GM12801 (cell line): ENCODE results near the gene CDC20B.

ENCODE experiments used
- CTCF ChIP-seq: IDR thresholded peaks from one replicate; pipeline ENCODE4 v1.5.1; 2011; ENCODE audit warnings: control low read depth; ENCODE audit not compliant: insufficient read length; ENCODE audit errors: extremely low read depth

CDC20B gene

GRCh38 chr5:55104946-55105701 is 67.9 kb downstream of the CDC20B start:
- no peak for TF ChIP-seq CTCF

- TF ChIP-seq CTCF = no peak
Observed at GRCh38 chr5:55104036-55104772, 68.8 kb downstream of the CDC20B start.

- no peak for TF ChIP-seq CTCF
Observed at GRCh38 chr5:55102348-55102747, 70.6 kb downstream of the CDC20B start, which contains the start of gene GZMA. TSS of gene GZMA (plus strand) at chr5:55102646. CDS start at chr5:55102683, 37 bp downstream.

GRCh38 chr5:55101556-55102276 is 71.3 kb downstream of the CDC20B start:
- TF ChIP-seq CTCF = no peak

- TF ChIP-seq CTCF = no peak
Observed at GRCh38 chr5:55096861-55097260, 76.1 kb downstream of the CDC20B start.

- no peak for TF ChIP-seq CTCF
Observed at GRCh38 chr5:55096182-55096581, 76.8 kb downstream of the CDC20B start.

GRCh38 chr5:55081541-55081940 is 91.4 kb downstream of the CDC20B start:
- TF ChIP-seq CTCF = no peak
